Activated CD4-positive, alpha-beta T cell treated with anti-CD3 and anti-CD28 coated beads, Interleukin-2, amount 50 U/mL, for 1 hour (primary cell): ENCODE data around the gene POU2F1.

Experiments
- DNase-seq: peaks from one replicate; pipeline ENCODE4 v3.0.0-alpha.2; 2020

POU2F1 gene

GRCh38 chr1:167325151-167325550, 104.5 kb downstream of the POU2F1 start:
- no peak for DNase-seq

GRCh38 chr1:167328306-167328815, 107.7 kb downstream of the POU2F1 start:
- DNase-seq = no peak

- no peak for DNase-seq
Observed at GRCh38 chr1:167328816-167329483, 108.3 kb downstream of the POU2F1 start.

- DNase-seq = no peak
Observed at GRCh38 chr1:167330601-167331293, 110.1 kb downstream of the POU2F1 start.

GRCh38 chr1:167331650-167332049, 111.0 kb downstream of the POU2F1 start:
- DNase-seq = no peak

- DNase-seq = no peak
Observed at GRCh38 chr1:167332503-167332902, 111.8 kb downstream of the POU2F1 start.

GRCh38 chr1:167333124-167333523, 112.4 kb downstream of the POU2F1 start:
- no peak for DNase-seq

- DNase-seq = no peak
Observed at GRCh38 chr1:167333703-167334102, 113.0 kb downstream of the POU2F1 start.

- no peak for DNase-seq
Observed at GRCh38 chr1:167339405-167339804, 118.7 kb downstream of the POU2F1 start.

- DNase-seq = no peak
Observed at GRCh38 chr1:167342846-167343245, 122.2 kb downstream of the POU2F1 start.

- no peak for DNase-seq
Observed at GRCh38 chr1:167344112-167344511, 123.4 kb downstream of the POU2F1 start.

- no peak for DNase-seq
Observed at GRCh38 chr1:167344615-167345385, 124.1 kb downstream of the POU2F1 start.

- DNase-seq = no peak
Observed at GRCh38 chr1:167345386-167345733, 124.7 kb downstream of the POU2F1 start.

- DNase-seq = no peak
Observed at GRCh38 chr1:167357305-167357704, 136.6 kb downstream of the POU2F1 start.

GRCh38 chr1:167359295-167359694, 138.6 kb downstream of the POU2F1 start:
- no peak for DNase-seq

GRCh38 chr1:167360120-167360519, 139.4 kb downstream of the POU2F1 start:
- DNase-seq = no peak

- DNase-seq = no peak
Observed at GRCh38 chr1:167362638-167363037, 142.0 kb downstream of the POU2F1 start.

GRCh38 chr1:167364826-167365225, 144.1 kb downstream of the POU2F1 start:
- DNase-seq = no peak

- no peak for DNase-seq
Observed at GRCh38 chr1:167365360-167365759, 144.7 kb downstream of the POU2F1 start.

GRCh38 chr1:167367705-167368104, 147.0 kb downstream of the POU2F1 start:
- no peak for DNase-seq

GRCh38 chr1:167369175-167369574, 148.5 kb downstream of the POU2F1 start:
- DNase-seq = no peak

GRCh38 chr1:167369933-167370332, 149.2 kb downstream of the POU2F1 start:
- no peak for DNase-seq

- no peak for DNase-seq
Observed at GRCh38 chr1:167371030-167371429, 150.3 kb downstream of the POU2F1 start.

- no peak for DNase-seq
Observed at GRCh38 chr1:167373398-167373797, 152.7 kb downstream of the POU2F1 start.
